DND-41 (cell line): ENCODE results near the gene NOVA1.

Experiments
- EZH2 ChIP-seq: IDR thresholded peaks from 3 replicates; pipeline ENCODE4 v1.6.1; 2012; ENCODE audit warnings: borderline replicate concordance, low read depth, mild to moderate bottlenecking, moderate library complexity, low read length, inconsistent platforms; ENCODE audit not compliant: severe bottlenecking
- TF ChIP-seq, protein P1 (sequence below): IDR thresholded peaks from 2 replicates; pipeline ENCODE4 v1.5.1; 2012; ENCODE audit warnings: borderline replicate concordance, low read length, moderate library complexity, mild to moderate bottlenecking; ENCODE audit not compliant: poor library complexity, severe bottlenecking; ENCODE audit errors: extremely low read depth

DNA sequence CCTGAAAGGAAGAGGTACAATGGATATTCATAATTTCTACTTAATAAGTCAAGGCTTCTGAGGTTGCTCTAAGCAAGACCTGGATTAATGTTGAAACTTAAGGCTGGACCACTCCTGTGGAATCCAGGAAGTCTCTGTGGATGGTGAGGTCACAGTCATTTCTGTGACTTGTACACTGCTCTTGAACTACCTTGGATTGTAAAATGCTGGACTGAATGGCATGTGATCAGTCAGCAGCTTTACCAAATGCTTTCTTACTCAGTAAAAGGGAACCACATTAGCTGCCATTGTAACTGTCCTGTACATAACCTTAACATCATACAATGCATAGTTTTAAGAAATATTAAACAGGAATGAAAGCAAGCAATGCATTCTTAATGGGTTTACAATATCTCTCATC lies 182.9 kb downstream of the NOVA1 start:
- TF ChIP-seq, protein P1, sequence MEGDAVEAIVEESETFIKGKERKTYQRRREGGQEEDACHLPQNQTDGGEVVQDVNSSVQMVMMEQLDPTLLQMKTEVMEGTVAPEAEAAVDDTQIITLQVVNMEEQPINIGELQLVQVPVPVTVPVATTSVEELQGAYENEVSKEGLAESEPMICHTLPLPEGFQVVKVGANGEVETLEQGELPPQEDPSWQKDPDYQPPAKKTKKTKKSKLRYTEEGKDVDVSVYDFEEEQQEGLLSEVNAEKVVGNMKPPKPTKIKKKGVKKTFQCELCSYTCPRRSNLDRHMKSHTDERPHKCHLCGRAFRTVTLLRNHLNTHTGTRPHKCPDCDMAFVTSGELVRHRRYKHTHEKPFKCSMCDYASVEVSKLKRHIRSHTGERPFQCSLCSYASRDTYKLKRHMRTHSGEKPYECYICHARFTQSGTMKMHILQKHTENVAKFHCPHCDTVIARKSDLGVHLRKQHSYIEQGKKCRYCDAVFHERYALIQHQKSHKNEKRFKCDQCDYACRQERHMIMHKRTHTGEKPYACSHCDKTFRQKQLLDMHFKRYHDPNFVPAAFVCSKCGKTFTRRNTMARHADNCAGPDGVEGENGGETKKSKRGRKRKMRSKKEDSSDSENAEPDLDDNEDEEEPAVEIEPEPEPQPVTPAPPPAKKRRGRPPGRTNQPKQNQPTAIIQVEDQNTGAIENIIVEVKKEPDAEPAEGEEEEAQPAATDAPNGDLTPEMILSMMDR = no peak
- TF ChIP-seq EZH2 = no peak
